DOHH2 (cell line): Measurements from ENCODE around the gene LRRC37A3.

ENCODE experiments used
- EZH2phosphoT487 ChIP-seq: fragments of 200-600 bp; sonication (generic); IDR thresholded peaks from 2 replicates; pipeline ENCODE4 v1.6.1; 2017; ENCODE audit warnings: borderline replicate concordance, mild to moderate bottlenecking, antibody characterized with exemption, low read length, moderate library complexity, mixed read lengths
- TF ChIP-seq, protein P1 (sequence below): fragments of 200-600 bp; sonication (generic); IDR thresholded peaks from one replicate; pipeline ENCODE4 v1.5.1; 2014; ENCODE audit warnings: antibody characterized with exemption, mild to moderate bottlenecking, low read depth, low read length; ENCODE audit not compliant: poor library complexity, severe bottlenecking

DNA sequence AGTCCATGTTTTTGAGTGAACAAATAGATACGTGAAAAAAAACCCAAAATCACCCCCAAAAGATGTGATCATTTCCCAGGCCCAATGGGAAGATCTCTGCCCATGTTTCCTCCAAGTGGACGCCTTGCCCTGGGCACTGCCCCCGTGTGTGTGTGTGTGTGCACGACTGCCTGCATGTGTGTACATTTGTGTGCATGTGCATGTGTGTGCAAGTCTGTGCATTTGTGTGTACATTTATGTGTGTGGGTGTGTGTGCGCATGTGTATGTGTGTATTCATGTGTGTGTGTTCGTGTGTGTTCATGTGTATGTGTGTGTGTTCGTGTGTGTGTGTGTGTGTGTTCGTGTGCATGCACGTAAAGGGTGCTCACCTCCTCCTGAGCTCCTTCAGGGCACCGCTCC lies 16.8 kb upstream of the LRRC37A3 start:
- TF ChIP-seq, protein P1, sequence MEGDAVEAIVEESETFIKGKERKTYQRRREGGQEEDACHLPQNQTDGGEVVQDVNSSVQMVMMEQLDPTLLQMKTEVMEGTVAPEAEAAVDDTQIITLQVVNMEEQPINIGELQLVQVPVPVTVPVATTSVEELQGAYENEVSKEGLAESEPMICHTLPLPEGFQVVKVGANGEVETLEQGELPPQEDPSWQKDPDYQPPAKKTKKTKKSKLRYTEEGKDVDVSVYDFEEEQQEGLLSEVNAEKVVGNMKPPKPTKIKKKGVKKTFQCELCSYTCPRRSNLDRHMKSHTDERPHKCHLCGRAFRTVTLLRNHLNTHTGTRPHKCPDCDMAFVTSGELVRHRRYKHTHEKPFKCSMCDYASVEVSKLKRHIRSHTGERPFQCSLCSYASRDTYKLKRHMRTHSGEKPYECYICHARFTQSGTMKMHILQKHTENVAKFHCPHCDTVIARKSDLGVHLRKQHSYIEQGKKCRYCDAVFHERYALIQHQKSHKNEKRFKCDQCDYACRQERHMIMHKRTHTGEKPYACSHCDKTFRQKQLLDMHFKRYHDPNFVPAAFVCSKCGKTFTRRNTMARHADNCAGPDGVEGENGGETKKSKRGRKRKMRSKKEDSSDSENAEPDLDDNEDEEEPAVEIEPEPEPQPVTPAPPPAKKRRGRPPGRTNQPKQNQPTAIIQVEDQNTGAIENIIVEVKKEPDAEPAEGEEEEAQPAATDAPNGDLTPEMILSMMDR, result no peak
- TF ChIP-seq EZH2phosphoT487, result no peak
